Measurements from ENCODE around the gene NME7. TPM values are rescaled to one million over a fixed set of nuclear protein-coding genes. Genes with fewer than 3 reads are reported as not detected.

NME7 gene
- total RNA-seq, 4 donors from 2014 or later = 3.7 to 8.4 (median 5.5) TPM

DNA sequence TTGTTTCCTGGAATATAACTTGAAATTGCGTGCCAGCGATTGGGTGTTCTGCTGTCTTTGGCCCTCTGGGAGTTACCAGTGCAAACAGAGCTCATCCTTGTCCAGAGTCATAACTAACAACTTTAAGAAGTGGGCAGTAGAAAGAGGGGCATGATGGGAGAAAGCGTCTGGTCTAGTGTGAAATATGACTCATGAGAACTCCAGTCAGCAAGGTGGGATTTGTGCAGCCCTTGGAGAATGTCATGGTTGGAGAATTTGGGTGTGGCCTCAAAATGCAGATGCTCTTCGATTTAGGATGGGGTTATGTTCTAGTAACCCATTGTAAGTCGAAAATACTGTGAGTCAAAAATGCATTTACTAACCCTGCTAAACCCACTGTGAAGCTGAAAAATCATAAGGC lies 248.2 kb downstream of the NME7 start:
- peak in 1 of 2 donors; percentile 18 for ATAC-seq
- H3K27me3 ChIP-seq = no peaks in the 10 kb centered on the region
- H3K4me3 ChIP-seq = no peak overlapping the region
- in situ Hi-C loops (cut with MboI; ENCODE audit: low sequenced_read_pairs in 4 of 4) = loop anchor here (10.0 to 25.0 kb wide), 6 partner anchors 365 to 1182 kb away; partner anchors contain the start of genes SLC19A2 (in 3 of the 4), DCAF6 (in 1 of the 4) and MPC2 (in 1 of the 4)
- H3K27ac ChIP-seq = peak overlapping the region; percentile 93 to 99 (median 96)
- intact Hi-C loops (cut with DNase I; ENCODE audit: low total_unique reads) = loop anchor here (10.0 kb wide), 1 partner anchor 775 kb away; the partner anchor contains the start of gene SCYL3
- no peaks in the 10 kb centered on the region for H3K9me3 ChIP-seq
- H3K4me1 ChIP-seq = peaks cover 73 to 79% of the 10 kb centered on the region in 2 donors
- H3K36me3 ChIP-seq = peaks cover 0 to 47% of the 10 kb centered on the region in 2 donors
- DNase-seq = no peak
- TF ChIP-seq POLR2A (IDR thresholded peaks at IDR 0.05) = no peak

DNA sequence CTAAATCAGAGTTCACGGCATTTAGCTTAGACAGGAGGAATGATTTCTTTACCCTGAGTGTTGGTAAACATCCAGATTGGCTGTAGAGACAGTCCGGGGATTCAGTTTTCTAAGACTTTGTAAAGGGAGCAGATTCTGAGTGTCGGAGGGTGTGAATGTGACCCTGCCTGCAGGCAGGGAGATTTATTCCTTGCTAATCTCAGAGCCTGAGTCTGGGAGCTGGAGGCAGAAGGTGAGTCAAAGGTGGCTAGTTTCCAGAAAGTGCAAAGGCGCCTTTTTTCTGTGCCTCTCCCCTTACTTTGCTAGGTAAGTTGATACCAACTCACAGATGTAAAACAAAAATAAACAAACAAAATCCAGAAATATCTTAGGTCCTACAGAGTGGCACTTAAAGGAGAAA lies 249.4 kb downstream of the NME7 start:
- no peaks in the 10 kb centered on the region for H3K9me3 ChIP-seq
- in situ Hi-C loops (cut with MboI; ENCODE audit: low sequenced_read_pairs in 4 of 4) (loop anchor here (10.0 to 25.0 kb wide), 6 partner anchors 367 to 1181 kb away; partner anchors contain the start of genes SLC19A2 (in 3 of the 4), DCAF6 (in 1 of the 4) and MPC2 (in 1 of the 4)), intact Hi-C loops (cut with DNase I; ENCODE audit: low total_unique reads) (loop anchor here (10.0 kb wide), 1 partner anchor 777 kb away; the partner anchor contains the start of gene SCYL3)
- peaks cover 83 to 84% of the 10 kb centered on the region in 2 donors for H3K4me1 ChIP-seq
- no peak for DNase-seq
- peaks cover 0 to 50% of the 10 kb centered on the region in 2 donors for H3K36me3 ChIP-seq
- ATAC-seq = no peak
- no peaks in the 10 kb centered on the region for H3K27me3 ChIP-seq
- TF ChIP-seq POLR2A (IDR thresholded peaks at IDR 0.05) (peak in 1 of 2 donors; percentile 51), CTCF (IDR thresholded peaks at IDR 0.05 in 4 of 5, conservative IDR thresholded peaks at IDR 0.05 in 1 of 5) (no peak)
- H3K27ac ChIP-seq = peak overlapping the region; percentile 93 to 99 (median 96)
- peak overlapping the region in 1 of 4 donors; percentile 34 for H3K4me3 ChIP-seq

DNA sequence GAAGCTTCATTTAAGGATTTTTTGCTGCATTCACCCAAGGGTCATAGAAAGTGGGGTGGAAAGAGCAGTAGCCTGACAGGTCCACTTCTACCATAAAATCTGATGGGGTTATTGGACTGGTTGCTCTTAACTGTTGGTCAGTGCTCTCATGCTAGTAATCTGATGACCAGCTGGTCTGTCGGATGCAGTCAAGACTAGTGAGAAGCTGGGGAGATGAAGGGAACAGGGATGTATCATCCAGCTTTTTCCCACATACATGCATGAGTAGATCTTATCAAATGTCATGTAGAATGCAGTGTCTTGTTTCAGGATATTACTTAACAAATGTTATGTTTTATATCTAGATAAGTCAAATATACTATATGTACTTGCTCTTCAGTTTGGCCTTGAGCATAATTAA lies 250.0 kb downstream of the NME7 start:
- Histone ChIP-seq H3K9me3 (no peaks in the 10 kb centered on the region), H3K27me3 (no peaks in the 10 kb centered on the region), H3K4me3 (peak overlapping the region in 1 of 4 donors; percentile 34), H3K27ac (peak overlapping the region; percentile 93 to 99 (median 96)), H3K36me3 (peaks cover 0 to 50% of the 10 kb centered on the region in 2 donors), H3K4me1 (peaks cover 84 to 89% of the 10 kb centered on the region in 2 donors)
- TF ChIP-seq POLR2A (IDR thresholded peaks at IDR 0.05) = no peak
- TF ChIP-seq CTCF (IDR thresholded peaks at IDR 0.05 in 4 of 5, conservative IDR thresholded peaks at IDR 0.05 in 1 of 5) = no peak
- ATAC-seq = no peak
- intact Hi-C loops (cut with DNase I; ENCODE audit: low total_unique reads) = loop anchor here (10.0 kb wide), 1 partner anchor 777 kb away; the partner anchor contains the start of gene SCYL3
- DNase-seq = no peak
- in situ Hi-C loops (cut with MboI; ENCODE audit: low sequenced_read_pairs in 4 of 4) = loop anchor here (10.0 to 25.0 kb wide), 6 partner anchors 367 to 1180 kb away; partner anchors contain the start of genes SLC19A2 (in 3 of the 4), DCAF6 (in 1 of the 4) and MPC2 (in 1 of the 4)

DNA sequence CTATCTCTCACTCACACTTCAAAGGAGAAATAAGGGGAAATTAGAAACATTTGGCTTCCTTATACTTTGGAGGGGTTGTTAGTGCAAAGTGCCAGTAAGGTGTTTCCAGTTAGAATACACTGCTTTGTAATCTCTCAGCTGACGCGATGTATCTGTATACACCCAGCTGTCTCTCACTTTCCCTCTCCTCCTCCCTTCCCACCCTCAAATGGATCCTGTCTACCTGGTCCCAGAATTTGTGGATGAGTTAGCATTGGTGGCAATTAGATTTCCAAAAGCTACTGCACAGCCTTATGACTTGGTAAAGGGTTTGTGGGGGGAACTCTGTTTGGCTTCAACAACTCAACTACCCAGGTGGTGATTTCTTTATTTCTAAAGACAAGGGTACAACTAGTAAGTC lies 250.6 kb downstream of the NME7 start:
- H3K9me3 ChIP-seq = no peaks in the 10 kb centered on the region
- no peak for DNase-seq
- H3K4me1 ChIP-seq = peaks cover 88 to 91% of the 10 kb centered on the region in 2 donors
- TF ChIP-seq CTCF (IDR thresholded peaks at IDR 0.05 in 4 of 5, conservative IDR thresholded peaks at IDR 0.05 in 1 of 5) (no peak), POLR2A (IDR thresholded peaks at IDR 0.05) (no peak)
- H3K36me3 ChIP-seq = peaks cover 0 to 50% of the 10 kb centered on the region in 2 donors
- peak overlapping the region in 2 of 4 donors; percentile 26 to 34 for H3K4me3 ChIP-seq
- H3K27me3 ChIP-seq = no peaks in the 10 kb centered on the region
- intact Hi-C loops (cut with DNase I; ENCODE audit: low total_unique reads) (loop anchor here (10.0 kb wide), 1 partner anchor 778 kb away; the partner anchor contains the start of gene SCYL3), in situ Hi-C loops (cut with MboI; ENCODE audit: low sequenced_read_pairs in 4 of 4) (loop anchor here (10.0 to 25.0 kb wide), 6 partner anchors 368 to 1180 kb away; partner anchors contain the start of genes SLC19A2 (in 3 of the 4), DCAF6 (in 1 of the 4) and MPC2 (in 1 of the 4))
- no peak for ATAC-seq
- peak overlapping the region; percentile 93 to 99 (median 96) for H3K27ac ChIP-seq

Measured in gastrocnemius medialis (tissue), 4 donors.